ENCODE data around the gene GRK5.

- TF ChIP-seq CTCF (IDR thresholded peaks at IDR 0.05; ENCODE audit: low read length) (no peak), EZH2 (optimal IDR thresholded peaks at IDR 0.05; ENCODE audit: low read depth, low read length) (no peak), EZH2phosphoT487 (IDR thresholded peaks at IDR 0.05; ENCODE audit: low read length) (no peak)
These were observed 85.8 kb downstream of the GRK5 start for GRCh38 chr10:119292968-119293760.

Measured in MM.1S (cell line).